NCI-H128 (cell line): ENCODE measurements around the gene PEMT.

Source experiments
- DNase-seq: peaks from one replicate; lab custom pipeline; 2025; ENCODE audit not compliant: unreplicated experiment; lab: John Stamatoyannopoulos, UW

Gene PEMT

GRCh38 chr17:17570798-17571716 lies 20.5 kb downstream of the PEMT start:
- no peak for DNase-seq

DNA sequence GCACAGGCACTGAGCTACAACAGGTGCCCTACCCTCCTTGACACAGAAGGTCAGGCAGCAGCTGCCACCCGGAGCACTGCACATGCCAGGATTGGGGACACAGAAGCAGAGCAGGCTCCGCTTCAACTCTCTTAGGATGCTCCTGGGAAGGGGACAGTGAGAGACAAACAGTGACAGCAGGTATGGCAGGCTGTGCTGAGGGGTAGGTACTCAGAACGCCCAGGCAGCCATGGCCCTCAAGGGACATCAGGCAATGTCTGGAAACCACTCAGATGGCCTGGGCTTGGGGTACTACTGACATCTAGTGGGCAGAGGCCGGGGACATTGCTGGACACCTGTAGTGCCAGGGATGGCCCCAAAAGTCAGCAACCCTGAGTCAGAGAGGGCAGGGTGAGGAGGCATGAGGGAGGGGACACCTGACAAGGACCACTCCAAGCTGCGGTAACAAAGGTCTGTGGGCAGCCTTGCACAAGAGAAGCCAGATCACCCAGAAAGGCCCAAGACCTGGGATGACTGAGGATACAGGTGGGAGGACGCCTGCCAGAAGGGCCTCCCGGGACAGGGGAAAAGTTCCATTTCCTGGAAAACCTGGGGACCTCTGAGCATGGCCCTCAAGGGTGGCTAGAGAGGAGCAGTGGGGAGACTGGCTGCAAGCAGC lies 21.2 kb downstream of the PEMT start:
- DNase-seq: no peak

GRCh38 chr17:17569691-17570090 lies 21.8 kb downstream of the PEMT start:
- no peak for DNase-seq

DNA sequence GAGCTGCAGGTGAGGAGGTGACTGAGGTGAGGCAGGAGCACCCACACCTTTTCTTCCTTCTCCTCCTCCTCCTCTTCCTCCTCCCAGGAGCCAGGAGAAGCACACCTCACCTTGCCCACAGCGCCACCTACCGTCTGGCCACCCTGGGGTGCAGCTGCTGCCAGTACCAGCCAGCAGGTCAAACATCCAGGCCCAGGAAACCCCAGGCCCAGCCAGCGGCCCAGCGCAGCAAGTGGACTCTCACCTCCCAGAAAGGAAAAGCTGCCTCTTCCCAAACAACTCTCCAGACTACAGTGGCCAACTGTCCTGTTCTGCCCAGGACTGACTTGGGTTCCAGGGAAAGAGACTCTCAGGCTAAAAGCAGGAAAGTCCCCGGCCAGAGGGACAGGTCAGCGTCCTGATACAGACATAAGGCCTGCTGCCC lies 22.7 kb downstream of the PEMT start:
- no peak for DNase-seq

DNA sequence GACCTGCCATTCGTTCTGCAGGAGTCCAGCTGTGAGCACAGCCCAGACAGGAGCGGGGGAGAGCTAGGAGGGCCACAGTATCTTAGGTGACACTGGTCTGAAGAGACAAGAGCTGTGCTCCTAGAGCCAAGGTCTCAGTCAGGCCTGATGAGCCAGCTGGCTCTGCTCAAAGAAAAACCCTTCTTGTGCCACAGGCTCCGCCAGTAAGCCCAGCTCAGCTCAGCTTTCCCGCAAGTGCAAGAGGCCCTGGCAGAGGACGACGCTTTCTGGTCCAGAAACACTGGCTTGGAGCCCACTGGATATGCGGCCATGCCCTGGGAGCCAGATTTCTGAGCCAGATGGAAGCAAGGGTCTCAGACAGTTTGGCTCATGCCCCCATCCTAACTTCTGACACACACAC lies 23.9 kb downstream of the PEMT start:
- no peak for DNase-seq

DNA sequence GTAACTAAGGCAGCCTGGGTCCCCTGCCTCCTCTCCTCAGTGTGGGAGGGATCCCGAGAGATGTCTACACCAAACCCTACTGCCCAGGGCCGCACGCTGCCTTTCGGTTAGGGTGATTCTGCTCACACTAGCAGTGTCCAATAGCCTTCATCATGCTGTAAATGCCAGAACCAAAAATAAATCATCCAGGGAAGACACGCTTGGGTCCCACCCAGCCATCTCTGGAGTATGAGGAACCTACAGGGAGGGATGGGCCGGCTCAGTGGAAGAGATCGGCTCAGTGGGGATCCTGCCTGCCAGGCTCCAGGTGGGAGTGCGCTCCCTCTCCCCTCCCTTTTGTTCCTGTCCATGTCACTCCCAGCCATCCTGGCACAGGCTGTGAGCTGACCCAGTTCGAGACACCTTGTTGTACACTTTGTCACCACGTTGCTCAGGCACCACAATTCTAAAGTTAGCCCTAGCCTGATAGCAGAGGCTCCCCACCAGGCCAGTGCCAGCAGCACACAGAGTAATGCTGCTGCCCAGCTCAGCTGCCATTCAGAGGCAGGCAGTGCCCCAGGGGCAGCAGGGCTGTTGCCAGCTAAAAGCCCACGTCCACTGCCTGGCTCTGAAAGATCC lies 24.5 kb downstream of the PEMT start:
- DNase-seq: no peak

GRCh38 chr17:17565471-17566339 lies 25.8 kb downstream of the PEMT start:
- no peak for DNase-seq

- DNase-seq: no peak
These were observed 26.6 kb downstream of the PEMT start for GRCh38 chr17:17564896-17565295.

DNA sequence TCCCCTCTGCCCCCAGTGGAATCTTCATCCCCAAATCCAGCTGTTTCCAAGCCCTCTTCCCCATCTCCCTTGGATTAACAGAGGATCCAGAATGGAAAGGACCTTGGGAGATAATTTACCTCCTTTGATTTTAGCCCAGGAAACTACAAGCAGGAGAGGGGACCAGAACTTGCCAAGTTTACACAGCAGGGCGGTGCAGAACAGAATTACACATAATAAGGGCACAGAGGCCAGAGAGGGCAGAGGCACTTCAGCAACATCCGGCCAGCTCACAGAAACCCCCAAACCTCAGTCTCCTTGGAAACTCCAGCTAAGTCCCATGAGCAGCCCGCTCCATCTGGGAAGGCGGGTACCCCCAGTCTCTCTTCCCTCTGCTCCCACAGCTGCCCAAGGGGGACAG lies 27.2 kb downstream of the PEMT start:
- DNase-seq: no peak

DNA sequence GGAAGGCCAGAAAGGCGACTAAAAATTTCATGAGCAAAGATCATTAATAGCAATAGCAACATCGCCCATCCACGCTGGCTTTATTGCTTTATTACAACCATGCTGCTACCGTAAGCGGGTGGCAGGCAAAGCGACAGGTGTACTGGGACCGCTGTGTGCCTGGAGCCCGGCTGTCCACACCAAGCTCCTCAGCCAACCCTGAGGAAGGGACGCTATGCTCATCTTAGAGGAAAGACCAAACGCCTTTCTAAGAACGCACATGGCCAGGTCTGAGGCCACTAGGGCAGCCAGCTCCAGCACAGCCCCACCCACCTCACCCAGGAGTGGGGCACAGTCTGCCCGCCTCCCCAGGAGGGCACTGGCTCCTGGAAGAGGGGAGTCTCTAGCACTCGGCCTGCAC lies 28.0 kb downstream of the PEMT start:
- no peak for DNase-seq

- DNase-seq: no peak
These were observed 29.4 kb downstream of the PEMT start for GRCh38 chr17:17562146-17562511.

- no peak for DNase-seq
These were observed 29.9 kb downstream of the PEMT start for GRCh38 chr17:17561408-17562145.

DNA sequence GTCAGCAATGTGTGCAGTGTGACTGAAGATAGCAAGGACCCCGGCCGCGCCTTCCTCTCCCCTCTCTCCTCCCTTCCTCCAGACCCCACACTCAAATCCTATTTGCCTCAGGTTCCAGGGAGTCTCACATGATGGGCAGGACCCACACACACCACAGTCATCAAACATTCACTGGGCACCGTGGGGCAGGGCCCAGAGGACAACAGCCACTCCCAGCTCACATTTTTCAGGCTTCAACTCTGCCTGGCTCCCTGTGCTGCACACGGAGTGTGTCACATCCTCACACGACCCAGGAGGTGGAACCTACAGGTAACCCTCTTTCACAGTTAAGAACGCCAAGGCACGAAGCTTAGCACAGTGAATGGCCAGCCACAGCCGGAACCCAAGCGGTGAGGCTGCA lies 30.5 kb downstream of the PEMT start:
- DNase-seq: no peak

DNA sequence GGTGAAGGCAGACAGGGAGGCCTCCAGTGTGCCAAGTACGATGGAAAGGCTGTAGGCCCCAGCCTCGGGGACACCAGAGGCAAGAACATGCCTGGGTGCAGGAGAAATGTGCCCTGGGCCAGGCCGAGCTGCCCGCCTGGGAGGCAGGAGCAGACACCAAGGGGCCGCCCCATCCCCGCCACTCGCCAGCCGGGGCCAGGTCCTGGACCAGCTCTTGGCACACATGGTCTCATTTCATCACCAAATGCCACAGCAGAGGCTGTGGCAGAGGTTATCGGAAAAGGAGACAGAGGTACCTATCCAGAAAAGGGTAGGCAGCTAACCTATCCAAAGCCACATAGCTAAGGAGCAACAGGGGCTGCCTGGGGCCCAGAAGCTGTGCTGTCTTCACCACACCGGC lies 31.3 kb downstream of the PEMT start:
- DNase-seq: no peak

DNA sequence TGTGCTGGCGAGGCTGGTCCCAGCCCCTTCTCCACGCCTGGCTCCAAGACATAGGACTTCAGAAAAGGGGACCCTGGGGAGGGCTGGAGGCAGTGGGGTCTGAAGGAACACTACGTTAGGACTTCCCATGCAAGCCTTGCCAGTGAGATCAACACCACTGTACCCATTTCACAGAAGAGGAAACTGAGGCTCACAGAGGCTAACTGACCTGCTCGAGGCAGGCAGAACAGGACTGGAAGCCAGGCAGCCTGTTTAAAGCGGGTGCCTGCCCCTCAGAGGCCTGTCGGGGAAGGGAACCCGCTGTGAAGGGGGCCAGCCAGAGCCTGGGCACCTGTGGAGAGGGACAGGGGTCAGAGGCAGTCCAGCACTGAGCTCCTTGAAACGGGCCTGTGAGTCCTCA lies 32.3 kb downstream of the PEMT start:
- DNase-seq: no peak

DNA sequence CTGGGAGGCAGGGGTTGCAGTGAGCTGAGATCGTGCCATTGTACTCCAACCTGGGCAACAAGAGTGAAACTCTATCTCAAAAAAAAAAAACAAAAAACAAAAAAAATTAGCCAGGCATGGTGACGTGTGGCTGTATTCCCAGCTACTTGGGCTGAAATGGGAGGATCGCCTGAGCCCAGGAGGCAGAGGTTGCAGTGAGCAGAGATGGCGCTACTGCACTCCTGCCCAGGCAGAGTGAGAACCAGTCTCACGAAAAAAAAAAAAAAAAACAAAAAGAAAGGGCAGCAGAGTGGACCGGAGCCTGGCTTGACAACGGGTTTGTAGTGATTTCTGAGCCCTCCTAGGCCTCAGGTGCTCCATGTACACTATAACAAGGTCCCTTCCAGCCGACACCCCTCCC lies 33.1 kb downstream of the PEMT start:
- no peak for DNase-seq

- DNase-seq: no peak
These were observed 33.7 kb downstream of the PEMT start for GRCh38 chr17:17557796-17558195.

GRCh38 chr17:17556671-17557070 lies 34.8 kb downstream of the PEMT start:
- no peak for DNase-seq

DNA sequence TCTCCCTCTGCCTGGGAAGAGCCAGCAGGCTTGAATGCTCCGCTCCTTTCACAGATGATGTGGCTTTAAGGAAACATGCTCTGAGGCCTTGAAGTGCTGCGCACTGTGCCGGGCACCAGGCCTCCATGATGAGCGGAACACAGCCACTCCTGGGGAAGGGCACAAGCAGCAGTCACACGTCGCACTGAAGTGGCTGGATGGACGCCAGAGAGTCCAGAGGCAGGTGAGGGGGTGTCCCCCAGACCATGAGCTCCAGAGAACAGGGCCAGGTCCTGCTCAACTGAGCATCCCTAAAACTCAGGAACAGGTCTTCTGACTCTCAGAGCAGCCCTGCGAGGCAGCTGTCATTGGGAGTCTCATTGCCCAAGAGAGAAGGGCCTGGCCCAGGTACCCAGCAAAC lies 35.6 kb downstream of the PEMT start:
- no peak for DNase-seq

GRCh38 chr17:17555151-17555550 lies 36.4 kb downstream of the PEMT start:
- DNase-seq: no peak
